ENCODE results near the gene PHKB. TPM values are rescaled to one million over a fixed set of nuclear protein-coding genes. Genes with fewer than 3 reads are reported as not detected.

PHKB gene
- total and polyA plus RNA-seq, 2 of the 8 experiments (the other 6 are each of a cell fraction or from before 2014, with no cell fraction given): 18.6 to 38.3 TPM

DNA sequence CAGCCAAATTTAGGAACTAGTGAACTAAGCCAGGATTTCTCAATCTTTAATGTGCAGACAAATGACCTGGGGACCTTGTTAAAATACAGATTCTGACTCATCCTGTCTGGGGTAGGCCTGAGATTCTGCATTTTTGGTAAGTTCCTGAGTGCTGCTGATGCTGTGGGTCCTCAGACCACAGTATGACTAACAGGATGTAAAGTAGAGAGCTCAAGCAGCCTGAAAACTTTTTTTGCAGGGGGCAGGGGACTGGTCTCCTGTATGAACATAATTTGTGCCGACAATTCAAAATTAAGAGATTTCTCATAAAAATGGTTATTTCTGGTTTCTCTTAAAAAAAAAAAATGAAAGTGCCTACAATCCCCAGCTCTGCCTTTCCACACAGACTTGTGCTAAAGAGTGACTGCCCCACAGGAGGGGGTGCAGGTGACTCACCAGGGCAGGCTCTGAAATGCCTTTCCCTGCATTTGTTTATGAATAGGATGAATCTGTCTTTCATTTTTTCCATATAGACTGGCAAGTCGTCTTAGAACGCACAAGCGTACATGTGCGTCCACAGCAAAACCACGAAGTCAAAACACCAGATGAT, 271.5 kb downstream of the PHKB start:
- FAIRE-seq (no peak), DNase-seq (ENCODE audit: low read depth in 1 of 2, low spot score in 2 of 2) (peak in 1 of 2 experiments; percentile 13)
- WGBS, 2 experiments (ENCODE audit: extremely low coverage in 1 of 2, insufficient coverage in 1 of 2, insufficient read length in 1 of 2, insufficient replicate concordance in 2 of 2, low coverage in 1 of 2, low lambda C conversion rate in 2 of 2, missing lambda C conversion rate in 1 of 2): 59% methylated on average over 6 of the region's 6 CpGs; no CpG with 5 or more reads in 1 of the 2 experiments
- no peak overlapping the region for H4K8ac ChIP-seq (ENCODE audit: extremely low read depth, insufficient read depth, low read length)
- H3K23me2 ChIP-seq (ENCODE audit: low read depth, low read length): no peaks in the 10 kb centered on the region
- H3K14ac ChIP-seq (ENCODE audit: insufficient read length): no peak overlapping the region
- no peaks in the 10 kb centered on the region for H3K79me2 ChIP-seq (ENCODE audit: control insufficient read depth in 1 of 2, insufficient read depth in 2 of 2, low read length in 2 of 2)
- no peaks in the 10 kb centered on the region for H3K79me1 ChIP-seq (ENCODE audit: low read depth, low read length)
- ChIA-PET CTCF (ENCODE audit: partially characterized antibody) (interaction anchor here (0.8 to 1.0 kb wide), 2 partner anchors 9 to 385 kb away, joined by 3 read pairs; no protein-coding TSS in a partner anchor), POLR2A (ENCODE audit: partially characterized antibody) (interaction anchor here (0.8 kb wide), 1 partner anchor 10 kb away, joined by 3 read pairs; no protein-coding TSS in a partner anchor)
- H4K5ac ChIP-seq (ENCODE audit: insufficient read length, low read depth, low read length): no peak overlapping the region
- H3K4me3 ChIP-seq (ENCODE audit: extremely low read depth in 1 of 4, insufficient read depth in 2 of 4, low read depth in 3 of 4, low read length in 4 of 4): no peak overlapping the region
- no peaks in the 10 kb centered on the region for H4K20me1 ChIP-seq (replicated peaks in 1 of 2; ENCODE audit: control insufficient read depth in 1 of 2, insufficient read depth in 2 of 2, low read length in 2 of 2)
- no peak overlapping the region for H3K18ac ChIP-seq (ENCODE audit: extremely low read depth, low read length)
- no peak overlapping the region for H2BK12ac ChIP-seq (ENCODE audit: low read depth, low read length)
- H3K9me3 ChIP-seq (ENCODE audit: insufficient read depth in 2 of 2, low read depth in 1 of 2, low read length in 1 of 2): no peaks in the 10 kb centered on the region
- no peak overlapping the region for H3K23ac ChIP-seq (ENCODE audit: insufficient read length)
- no peak overlapping the region for H2AFZ ChIP-seq (ENCODE audit: low read length)
- no peak overlapping the region for H2BK20ac ChIP-seq (ENCODE audit: low read length)
- H4K91ac ChIP-seq (replicated peaks; ENCODE audit: insufficient read length, low read length): no peak overlapping the region
- no peak overlapping the region for H2BK5ac ChIP-seq (ENCODE audit: low read depth, low read length)
- no peak overlapping the region for H3K4ac ChIP-seq (replicated peaks; ENCODE audit: insufficient read length, low read depth, low read length)
- no peaks in the 10 kb centered on the region for H3K36me3 ChIP-seq (ENCODE audit: control insufficient read depth in 2 of 4, insufficient read depth in 4 of 4, low read length in 3 of 4)
- H3K27me3 ChIP-seq (replicated peaks in 1 of 4; ENCODE audit: control insufficient read depth in 3 of 4, extremely low read depth in 1 of 4, insufficient read depth in 3 of 4, low read length in 3 of 4): no peaks in the 10 kb centered on the region
- no peak overlapping the region for H2BK120ac ChIP-seq (replicated peaks; ENCODE audit: low read depth, low read length)
- H3K9ac ChIP-seq (replicated peaks in 1 of 4; ENCODE audit: extremely low read depth in 1 of 4, low read depth in 3 of 4, low read length in 3 of 4): no peak overlapping the region
- no peak overlapping the region for H3K27ac ChIP-seq (ENCODE audit: low read depth, low read length)
- H3K4me2 ChIP-seq (ENCODE audit: insufficient read depth in 1 of 2, low read depth in 2 of 2, low read length in 2 of 2): 0 out of 4 replicates have a peak overlapping the region, but pooled peaks of 1 of the 2 experiments have one; percentile 13
- H2BK15ac ChIP-seq (ENCODE audit: low read length): no peak overlapping the region
- no peak overlapping the region for H3K56ac ChIP-seq (replicated peaks; ENCODE audit: insufficient read length, low read depth, low read length)
- H2AK5ac ChIP-seq (ENCODE audit: low read depth, low read length): no peak overlapping the region
- H3K4me1 ChIP-seq (replicated peaks in 1 of 4; ENCODE audit: control insufficient read depth in 3 of 4, insufficient read depth in 4 of 4, low read length in 3 of 4): peaks cover 0 to 15% (median 4%) of the 10 kb centered on the region in 4 experiments; a peak in 4 of 7 replicates
- no peak for TF ChIP-seq POLR2AphosphoS5 (IDR thresholded peaks at IDR 0.05; ENCODE audit: low read depth, low read length)
- no peak for TF ChIP-seq CREB1 (IDR thresholded peaks at IDR 0.05)
- TF ChIP-seq RAD21 (IDR thresholded peaks at IDR 0.05 in 1 of 2, conservative IDR thresholded peaks at IDR 0.05 in 1 of 2; ENCODE audit: low read depth in 2 of 2, low read length in 2 of 2): no peak
- 0 out of 2 replicates have a peak, but pooled peaks have one; percentile 7 for TF ChIP-seq POU5F1 (IDR thresholded peaks at IDR 0.05; ENCODE audit: low read depth, low read length)
- TF ChIP-seq ASH2L (IDR thresholded peaks at IDR 0.05; ENCODE audit: low read length): no peak
- no peak for TF ChIP-seq CTBP2 (IDR thresholded peaks at IDR 0.05; ENCODE audit: borderline replicate concordance, insufficient read depth, insufficient read length, low read length)
- TF ChIP-seq TEAD4 (IDR thresholded peaks at IDR 0.05; ENCODE audit: low read depth, low read length): no peak
- no peak for TF ChIP-seq RNF2 (IDR thresholded peaks at IDR 0.05; ENCODE audit: borderline replicate concordance, low read depth, low read length, missing control alignments, poor library complexity, severe bottlenecking)
- TF ChIP-seq CEBPB (IDR thresholded peaks at IDR 0.05; ENCODE audit: low read depth, low read length): no peak
- no peak for TF ChIP-seq POLR2A (IDR thresholded peaks at IDR 0.05; ENCODE audit: control extremely low read depth in 1 of 2, low read depth in 2 of 2, low read length in 2 of 2)
- TF ChIP-seq CHD2 (IDR thresholded peaks at IDR 0.05; ENCODE audit: low read length): no peak
- peak; percentile 49; the same call in 1 of the 2 replicates for TF ChIP-seq JUN (IDR thresholded peaks at IDR 0.05; ENCODE audit: low read depth, low read length)

Data from H1 (cell line).